Thoracic aorta (tissue), 2 donors: ENCODE results near the gene IFT122. TPM values are rescaled to one million over a fixed set of nuclear protein-coding genes. Genes with fewer than 3 reads are reported as not detected.

Experiments used
- ATAC-seq: fragments of 150-250 bp; one replicate; pipeline ENCODE4 v1.8.0; 2017; ENCODE audit warnings: low read depth; ENCODE audit not compliant: insufficient number of reproducible peaks, low FRiP score
- DNase-seq: peaks from one replicate; pipeline ENCODE4 v3.0.0-alpha.2; 2020; ENCODE audit warnings: low spot score
- H3K27ac ChIP-seq, 2 donors: fragments of 200-600 bp; sonication (generic); 1 replicate in 1 of 2; 2 replicates in 1 of 2; pipeline ENCODE4 v1.5.1; 2016; ENCODE audit warnings: mild to moderate bottlenecking in 2 of 2, moderate library complexity in 2 of 2
- H3K27me3 ChIP-seq: fragments of 200-600 bp; sonication (generic); replicated peaks from 2 replicates; pipeline ENCODE4 v1.6.0; 2016; ENCODE audit warnings: mild to moderate bottlenecking; ENCODE audit not compliant: insufficient read depth
- H3K36me3 ChIP-seq: fragments of 200-600 bp; sonication (generic); one replicate; pipeline ENCODE4 v1.5.1; 2016
- H3K4me1 ChIP-seq, 2 donors: fragments of 200-600 bp; sonication (generic); 1 replicate in 1 of 2; 2 replicates in 1 of 2; pipeline versions ENCODE4 v1.5.1 to v1.6.0; 2016; ENCODE audit warnings: low read depth in 2 of 2, mild to moderate bottlenecking in 1 of 2; ENCODE audit not compliant: control insufficient read depth in 1 of 2
- H3K4me3 ChIP-seq: fragments of 200-600 bp; sonication (generic); 2 replicates; pipeline ENCODE4 v1.5.1; 2016; ENCODE audit warnings: mild to moderate bottlenecking
- H3K9me3 ChIP-seq: fragments of 200-600 bp; sonication (generic); 2 replicates; pipeline ENCODE4 v1.5.1; 2016
- CTCF ChIP-seq: fragments of 200-600 bp; sonication (generic); IDR thresholded peaks from one replicate; pipeline ENCODE4 v1.5.1; 2019; ENCODE audit warnings: antibody characterized with exemption
- total RNA-seq, 2 donors: library from RNA; depleted of rRNA; stranded (reverse); fragments of >200 nt; gene quantifications; one replicate each; pipeline versions ENCODE4 v1.1.0 to v1.2.3, GENCODE V29; 2016

The IFT122 gene
- total RNA-seq, 2 donors from 2014 or later = 50.1 to 61.9 TPM

GRCh38 chr3:129461022-129461421, 21.0 kb downstream of the IFT122 start:
- Histone ChIP-seq H3K4me3 (no peak overlapping the region), H3K27ac (no peak overlapping the region), H3K36me3 (peaks cover 4% of the 10 kb centered on the region), H3K9me3 (no peaks in the 10 kb centered on the region), H3K27me3 (no peaks in the 10 kb centered on the region), H3K4me1 (no peaks in the 10 kb centered on the region)
- no peak for DNase-seq
- no peak for ATAC-seq
- no peak for TF ChIP-seq CTCF

DNA sequence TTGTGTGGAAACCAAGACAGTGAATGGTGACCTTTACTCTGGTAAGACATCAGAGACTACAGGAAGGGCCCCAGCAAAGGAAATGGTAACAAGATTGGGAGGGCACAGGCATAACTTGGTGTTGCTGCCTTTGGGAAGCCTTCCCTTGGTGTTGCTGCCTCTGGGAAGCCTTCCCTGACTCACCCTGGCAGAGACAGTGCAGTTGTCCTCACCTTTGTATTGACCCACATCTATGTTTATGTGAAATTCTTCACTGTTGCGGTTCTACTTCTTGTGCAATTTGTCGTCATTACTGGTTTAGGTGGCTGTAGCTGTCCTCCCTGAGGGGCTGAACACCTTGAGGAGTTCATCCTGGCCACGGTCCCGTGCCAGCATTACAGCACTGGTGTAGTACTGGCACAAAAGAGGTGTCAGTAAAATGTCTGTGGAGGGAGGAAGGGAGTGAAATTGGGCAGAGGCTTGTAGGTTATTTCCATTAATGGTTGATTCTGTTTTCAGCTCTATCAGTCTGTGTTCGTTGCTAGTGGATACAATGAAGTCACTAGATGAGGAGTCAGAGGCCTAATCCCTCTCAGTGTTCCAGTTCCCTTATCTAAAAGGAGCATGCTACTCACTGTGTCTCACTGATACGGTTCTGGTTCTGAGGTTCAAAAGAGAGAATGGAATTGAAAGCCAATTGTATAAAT, 21.6 kb downstream of the IFT122 start:
- Histone ChIP-seq H3K4me3 (no peak overlapping the region), H3K27me3 (no peaks in the 10 kb centered on the region), H3K4me1 (no peaks in the 10 kb centered on the region), H3K27ac (no peak overlapping the region), H3K9me3 (no peaks in the 10 kb centered on the region), H3K36me3 (peaks cover 4% of the 10 kb centered on the region)
- DNase-seq (no peak), ATAC-seq (no peak)
- TF ChIP-seq CTCF = no peak

- DNase-seq (no peak), ATAC-seq (no peak)
- Histone ChIP-seq H3K27me3 (no peaks in the 10 kb centered on the region), H3K4me3 (no peak overlapping the region), H3K36me3 (peaks cover 4% of the 10 kb centered on the region), H3K4me1 (no peaks in the 10 kb centered on the region), H3K9me3 (no peaks in the 10 kb centered on the region), H3K27ac (no peak overlapping the region)
- TF ChIP-seq CTCF = no peak
Observed at GRCh38 chr3:129462361-129462968, 22.4 kb downstream of the IFT122 start.

DNA sequence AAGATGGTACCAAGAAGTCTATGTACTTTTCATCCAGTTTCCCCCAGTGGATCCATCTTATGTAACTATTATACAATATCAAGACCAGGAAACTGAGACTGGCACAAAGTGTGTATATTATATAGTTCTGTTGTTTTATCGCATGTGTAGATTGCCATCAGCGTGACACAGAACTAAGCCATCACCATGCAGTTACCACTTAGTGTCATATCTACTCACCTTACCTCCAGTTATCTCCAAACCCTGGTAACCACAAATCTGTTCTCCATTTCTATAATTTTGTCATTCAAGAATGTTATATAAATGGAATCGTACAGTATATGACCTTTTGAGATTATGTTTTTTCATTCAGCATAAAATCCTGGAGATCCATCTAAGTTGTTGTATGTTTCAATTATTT, 23.1 kb downstream of the IFT122 start:
- H3K4me3 ChIP-seq = no peak overlapping the region
- H3K4me1 ChIP-seq = no peaks in the 10 kb centered on the region
- H3K36me3 ChIP-seq = peaks cover 4% of the 10 kb centered on the region
- ATAC-seq = no peak
- no peaks in the 10 kb centered on the region for H3K9me3 ChIP-seq
- TF ChIP-seq CTCF = no peak
- no peak for DNase-seq
- H3K27ac ChIP-seq = no peak overlapping the region
- H3K27me3 ChIP-seq = no peaks in the 10 kb centered on the region

- H3K27me3 ChIP-seq = no peaks in the 10 kb centered on the region
- H3K4me3 ChIP-seq = no peak overlapping the region
- TF ChIP-seq CTCF = no peak
- H3K9me3 ChIP-seq = no peaks in the 10 kb centered on the region
- H3K4me1 ChIP-seq = no peaks in the 10 kb centered on the region
- H3K36me3 ChIP-seq = no peaks in the 10 kb centered on the region
- no peak for ATAC-seq
- no peak for DNase-seq
- H3K27ac ChIP-seq = no peak overlapping the region
Observed at GRCh38 chr3:129463716-129464115, 23.7 kb downstream of the IFT122 start.
